Mammary epithelial cell (primary cell): ENCODE data around the gene DCD.

Experiments
- CTCF ChIP-seq, 2 donors: IDR thresholded peaks in 1 of 2; conservative IDR thresholded peaks in 1 of 2; 2 replicates each; pipeline ENCODE4 v1.5.1; 2011 to 2012; ENCODE audit warnings: inconsistent platforms in 2 of 2, low read length in 2 of 2, mild to moderate bottlenecking in 2 of 2, control low read depth in 1 of 2, low read depth in 1 of 2; ENCODE audit not compliant: insufficient read depth in 1 of 2; ENCODE audit errors: extremely low read depth in 1 of 2
- EZH2 ChIP-seq: IDR thresholded peaks from 2 replicates; pipeline ENCODE4 v1.6.1; 2012; ENCODE audit warnings: low read length, inconsistent platforms, borderline replicate concordance

GRCh38 chr12:54608156-54608555 lies 40.0 kb downstream of the DCD start:
- TF ChIP-seq CTCF (conservative IDR thresholded peaks at IDR 0.05 in 1 of 2, IDR thresholded peaks at IDR 0.05 in 1 of 2; ENCODE audit: extremely low read depth in 1 of 2, insufficient read depth in 1 of 2, low read depth in 1 of 2, low read length in 2 of 2): no peak
- TF ChIP-seq EZH2: no peak
